Caco-2 (cell line): Measurements from ENCODE around the gene RRBP1. TPM values are rescaled to one million over a fixed set of nuclear protein-coding genes. Genes with fewer than 3 reads are reported as not detected.

Experiments
- BruUV-seq: library from RNA; stranded (reverse); fragments of 400-500 nt; replicated peaks from 2 replicates; lab custom pipeline; 2021; lab: Mats Ljungman, UMichigan
- CTCF ChIA-PET: fragments of 300-600 bp; sonication (Branson Sonifier 250); formaldehyde crosslinking; loops from one replicate; lab custom pipeline; 2022; ENCODE audit warnings: antibody characterized with exemption; lab: Charles Lee
- POLR2A ChIA-PET: fragments of 300-600 bp; sonication (Branson Sonifier 250); formaldehyde crosslinking; loops from one replicate; lab custom pipeline; 2022; ENCODE audit warnings: antibody characterized with exemption; lab: Charles Lee
- DNase-seq, 2 experiments: peaks; one replicate each; pipeline versions ENCODE4 v3.0.0 to v3.0.0-alpha.2; 2020 to 2022
- H3K27me3 ChIP-seq: replicated peaks from 2 replicates; pipeline ENCODE4 v1.6.0; 2011; ENCODE audit warnings: low read length; ENCODE audit not compliant: control insufficient read depth, insufficient read depth
- H3K36me3 ChIP-seq: 2 replicates; pipeline ENCODE4 v1.5.1; 2011; ENCODE audit warnings: low read length; ENCODE audit not compliant: control insufficient read depth, insufficient read depth
- H3K4me1 ChIP-seq: fragments of 250-450 bp; sonication (Bioruptor Pico); 2 replicates; pipeline ENCODE4 v1.5.1; 2020; ENCODE audit warnings: mild to moderate bottlenecking
- H3K4me3 ChIP-seq: 2 replicates; pipeline ENCODE4 v1.5.1; 2011; ENCODE audit warnings: low read depth, mild to moderate bottlenecking, control low read depth, low read length
- H3K9me3 ChIP-seq: fragments of 250-450 bp; sonication (Bioruptor Pico); 2 replicates; pipeline ENCODE4 v1.5.1; 2020; ENCODE audit warnings: mild to moderate bottlenecking, moderate library complexity
- H3K27ac Mint-ChIP-seq: one replicate; pipeline ENCODE4 v1.8.0; 2022; ENCODE audit warnings: mixed read lengths; ENCODE audit not compliant: unreplicated experiment
- H3K27me3 Mint-ChIP-seq: one replicate; pipeline ENCODE4 v1.8.0; 2022; ENCODE audit warnings: mixed read lengths; ENCODE audit not compliant: insufficient read depth, unreplicated experiment
- H3K36me3 Mint-ChIP-seq: one replicate; pipeline ENCODE4 v1.8.0; 2022; ENCODE audit warnings: mild to moderate bottlenecking, mixed read lengths; ENCODE audit not compliant: insufficient read depth, unreplicated experiment
- H3K4me1 Mint-ChIP-seq: one replicate; pipeline ENCODE4 v1.8.0; 2022; ENCODE audit warnings: low read depth, mixed read lengths; ENCODE audit not compliant: unreplicated experiment
- H3K4me3 Mint-ChIP-seq: one replicate; pipeline ENCODE4 v1.8.0; 2022; ENCODE audit warnings: mild to moderate bottlenecking, moderate library complexity, mixed read lengths; ENCODE audit not compliant: unreplicated experiment
- H3K9me3 Mint-ChIP-seq: one replicate; pipeline ENCODE4 v1.8.0; 2022; ENCODE audit warnings: mixed read lengths; ENCODE audit not compliant: unreplicated experiment
- CTCF ChIP-seq, 2 experiments: fragments of 200-600 bp in 1 of 2; IDR thresholded peaks; 1 replicate in 1 of 2; 2 replicates in 1 of 2; pipeline versions ENCODE4 v1.5.1 to v1.8.0; 2011 to 2022; ENCODE audit warnings: antibody characterized with exemption in 1 of 2, control low read depth in 1 of 2, inconsistent platforms in 1 of 2, low read depth in 1 of 2, low read length in 1 of 2, mild to moderate bottlenecking in 1 of 2, moderate library complexity in 1 of 2; ENCODE audit not compliant: insufficient read depth in 1 of 2, severe bottlenecking in 1 of 2, unreplicated experiment in 1 of 2
- intact Hi-C: fragments of 100-400 bp; cut with micrococcal nuclease; formaldehyde crosslinking; loops from one replicate; pipeline ENCODE4 v1.10.0; 2022; ENCODE audit not compliant: unreplicated experiment
- total RNA-seq: library from RNA; stranded (reverse); gene quantifications from 2 replicates; pipeline ENCODE4 v1.2.3, GENCODE V29; 2022

Gene RRBP1
- total RNA-seq, 1 experiment from 2014 or later = 758 TPM

GRCh38 chr20:17684077-17684888 lies 2.2 kb upstream of the RRBP1 start:
- Mint-ChIP-seq H3K27ac (peak overlapping the region; percentile 95), H3K27me3 (no peaks in the 10 kb centered on the region), H3K36me3 (peaks cover 38% of the 10 kb centered on the region), H3K4me3 (peak overlapping the region; percentile 85), H3K9me3 (peaks cover 25% of the 10 kb centered on the region), H3K4me1 (peaks cover 58% of the 10 kb centered on the region)
- TF ChIP-seq CTCF (IDR thresholded peaks at IDR 0.05; ENCODE audit: insufficient read depth in 1 of 2, low read depth in 1 of 2, low read length in 1 of 2, severe bottlenecking in 1 of 2, unreplicated experiment in 1 of 2) = no peak
- no TSS peak for BruUV-seq
- H3K4me1 ChIP-seq = peaks cover 44% of the 10 kb centered on the region
- DNase-seq = peak; percentile 85 to 93
- no peaks in the 10 kb centered on the region for H3K27me3 ChIP-seq
- CTCF ChIA-PET = interaction anchor here (2.9 kb wide), 1 partner anchor 25 kb away, joined by 44 read pairs; no protein-coding TSS in a partner anchor
- H3K36me3 ChIP-seq = peaks cover under 1% of the 10 kb centered on the region; the same call in 1 of the 2 replicates
- POLR2A ChIA-PET = interaction anchor here (2.3 kb wide), 1 partner anchor 26 kb away, joined by 73 read pairs; no protein-coding TSS in a partner anchor
- no peak overlapping the region for H3K4me3 ChIP-seq
- H3K9me3 ChIP-seq = peaks cover 23% of the 10 kb centered on the region
- intact Hi-C loops = loop anchor here (1.0 to 10.0 kb wide), 4 partner anchors 37 to 311 kb away; no protein-coding TSS in a partner anchor

- BruUV-seq = no TSS peak
These were observed 1.4 kb upstream of the RRBP1 start for GRCh38 chr20:17683218-17684076.

More at GRCh38 chr20:17683218-17684076, 1.4 kb upstream of the RRBP1 start:
- H3K27ac Mint-ChIP-seq = peak overlapping the region; percentile 95
- peaks cover 4% of the 10 kb centered on the region; the same call in 1 of the 2 replicates for H3K36me3 ChIP-seq
- H3K4me3 ChIP-seq = peak overlapping the region; percentile 38
- ChIA-PET CTCF (interaction anchor here (0.8 to 2.9 kb wide), 16 partner anchors 8 to 275 kb away, joined by 3 to 44 read pairs (median 4); partner anchors contain the start of gene BANF2), POLR2A (interaction anchor here (0.6 to 2.3 kb wide), 11 partner anchors 7 to 273 kb away, joined by 3 to 73 read pairs (median 6); partner anchors contain the start of gene DSTN)
- H3K36me3 Mint-ChIP-seq = peaks cover 47% of the 10 kb centered on the region
- DNase-seq = no peak
- intact Hi-C loops = loop anchor here (1.0 to 10.0 kb wide), 4 partner anchors 38 to 311 kb away; no protein-coding TSS in a partner anchor
- TF ChIP-seq CTCF (IDR thresholded peaks at IDR 0.05; ENCODE audit: insufficient read depth in 1 of 2, low read depth in 1 of 2, low read length in 1 of 2, severe bottlenecking in 1 of 2, unreplicated experiment in 1 of 2) = no peak
- H3K9me3 Mint-ChIP-seq = peaks cover 25% of the 10 kb centered on the region
- H3K4me3 Mint-ChIP-seq = peak overlapping the region; percentile 85
- peaks cover 64% of the 10 kb centered on the region for H3K4me1 Mint-ChIP-seq
- peaks cover 49% of the 10 kb centered on the region for H3K4me1 ChIP-seq
- H3K27me3 Mint-ChIP-seq = no peaks in the 10 kb centered on the region
- no peaks in the 10 kb centered on the region for H3K27me3 ChIP-seq
- peaks cover 23% of the 10 kb centered on the region for H3K9me3 ChIP-seq
